Endothelial cell of umbilical vein (primary cell): ENCODE data around the gene PATL1.

ENCODE experiments used
- EZH2 ChIP-seq: IDR thresholded peaks from 2 replicates; pipeline ENCODE4 v1.6.1; 2012; ENCODE audit warnings: borderline replicate concordance, low read depth, mild to moderate bottlenecking, moderate library complexity, low read length, inconsistent platforms; ENCODE audit not compliant: severe bottlenecking
- FOS ChIP-seq: IDR thresholded peaks from 2 replicates; pipeline ENCODE4 v1.6.1; 2011; ENCODE audit warnings: mild to moderate bottlenecking, low read length, moderate library complexity, borderline replicate concordance; ENCODE audit not compliant: insufficient read depth
- GATA2 ChIP-seq: IDR thresholded peaks from 2 replicates; pipeline ENCODE4 v1.7.0; 2011; ENCODE audit warnings: low read depth, mild to moderate bottlenecking, moderate library complexity, mixed read lengths, low read length; ENCODE audit not compliant: insufficient read length, insufficient read depth
- MAX ChIP-seq: IDR thresholded peaks from 2 replicates; pipeline ENCODE4 v1.6.1; 2011; ENCODE audit not compliant: insufficient read depth, insufficient read length
- POLR2A ChIP-seq: IDR thresholded peaks from 2 replicates; pipeline ENCODE4 v1.6.1; 2012; ENCODE audit warnings: low read depth, mild to moderate bottlenecking, control low read depth, low read length
- POLR2AphosphoS5 ChIP-seq: IDR thresholded peaks from 2 replicates; pipeline ENCODE4 v1.6.1; 2012; ENCODE audit warnings: low read depth, mild to moderate bottlenecking, control low read depth, low read length, moderate library complexity; ENCODE audit not compliant: insufficient read depth
- TF ChIP-seq, protein P1 (sequence below), 2 donors: IDR thresholded peaks; 1 replicate in 1 of 2; 2 replicates in 1 of 2; pipeline ENCODE4 v1.5.1; 2011; ENCODE audit warnings: low read length in 2 of 2, mild to moderate bottlenecking in 2 of 2, moderate library complexity in 2 of 2, control low read depth in 1 of 2, inconsistent platforms in 1 of 2, low read depth in 1 of 2; ENCODE audit not compliant: insufficient read depth in 1 of 2; ENCODE audit errors: extremely low read depth in 1 of 2

DNA sequence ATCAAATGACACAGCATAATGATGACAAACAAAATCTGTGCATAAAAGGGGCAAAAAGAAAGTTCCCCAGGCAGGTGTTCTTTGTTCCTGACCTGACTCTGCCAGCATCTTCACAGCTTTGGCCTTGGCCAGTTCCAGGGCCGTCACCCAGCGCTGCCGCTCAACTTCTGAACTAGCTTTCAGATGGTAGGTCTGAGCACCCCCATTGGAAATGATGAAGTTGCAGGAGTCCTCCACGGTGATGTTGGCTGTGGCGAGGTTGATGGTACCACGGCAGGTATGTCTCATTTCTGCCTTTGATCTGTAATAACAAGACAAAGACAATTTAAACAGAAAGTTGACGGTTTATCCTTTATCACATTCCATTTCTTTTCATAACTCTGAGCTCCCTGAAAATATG lies 58.5 kb downstream of the PATL1 start:
- TF ChIP-seq, protein P1, sequence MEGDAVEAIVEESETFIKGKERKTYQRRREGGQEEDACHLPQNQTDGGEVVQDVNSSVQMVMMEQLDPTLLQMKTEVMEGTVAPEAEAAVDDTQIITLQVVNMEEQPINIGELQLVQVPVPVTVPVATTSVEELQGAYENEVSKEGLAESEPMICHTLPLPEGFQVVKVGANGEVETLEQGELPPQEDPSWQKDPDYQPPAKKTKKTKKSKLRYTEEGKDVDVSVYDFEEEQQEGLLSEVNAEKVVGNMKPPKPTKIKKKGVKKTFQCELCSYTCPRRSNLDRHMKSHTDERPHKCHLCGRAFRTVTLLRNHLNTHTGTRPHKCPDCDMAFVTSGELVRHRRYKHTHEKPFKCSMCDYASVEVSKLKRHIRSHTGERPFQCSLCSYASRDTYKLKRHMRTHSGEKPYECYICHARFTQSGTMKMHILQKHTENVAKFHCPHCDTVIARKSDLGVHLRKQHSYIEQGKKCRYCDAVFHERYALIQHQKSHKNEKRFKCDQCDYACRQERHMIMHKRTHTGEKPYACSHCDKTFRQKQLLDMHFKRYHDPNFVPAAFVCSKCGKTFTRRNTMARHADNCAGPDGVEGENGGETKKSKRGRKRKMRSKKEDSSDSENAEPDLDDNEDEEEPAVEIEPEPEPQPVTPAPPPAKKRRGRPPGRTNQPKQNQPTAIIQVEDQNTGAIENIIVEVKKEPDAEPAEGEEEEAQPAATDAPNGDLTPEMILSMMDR (IDR thresholded peaks at IDR 0.05; ENCODE audit: extremely low read depth in 1 of 2, insufficient read depth in 1 of 2, low read depth in 1 of 2, low read length in 2 of 2): no peak
- no peak for TF ChIP-seq EZH2
- no peak for TF ChIP-seq POLR2A
- TF ChIP-seq POLR2AphosphoS5: no peak
- TF ChIP-seq MAX: no peak
- TF ChIP-seq GATA2: no peak
- TF ChIP-seq FOS: no peak
